ENCODE measurements around the gene SLC24A3.

DNA sequence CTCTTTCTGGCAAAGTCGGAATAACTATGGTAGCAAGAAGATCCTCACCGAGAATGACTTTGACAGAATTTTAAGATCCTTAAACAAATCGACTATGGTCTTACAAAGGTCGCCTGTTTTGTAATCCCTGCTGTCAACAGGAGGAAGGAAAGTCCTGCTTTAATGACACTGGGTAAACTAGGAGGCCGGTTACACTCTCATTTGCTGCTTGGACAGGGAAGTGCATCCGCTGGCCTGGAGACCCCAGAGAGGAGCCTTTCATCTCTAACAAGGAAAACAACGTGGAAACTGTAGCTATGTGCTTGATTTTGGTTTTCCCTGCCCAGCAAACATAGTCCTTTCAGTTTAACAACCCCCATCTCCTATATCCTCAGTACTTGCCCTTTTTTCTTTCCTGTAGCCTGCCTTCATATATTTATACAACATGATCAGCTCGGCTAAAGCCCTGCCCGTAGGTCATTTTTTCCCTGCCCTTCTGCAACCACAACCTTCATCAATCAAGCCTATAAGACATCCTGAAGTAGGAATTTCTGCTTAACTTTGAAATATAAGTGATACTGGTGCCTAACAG lies 448.5 kb downstream of the SLC24A3 start:
- TF ChIP-seq, protein P1, sequence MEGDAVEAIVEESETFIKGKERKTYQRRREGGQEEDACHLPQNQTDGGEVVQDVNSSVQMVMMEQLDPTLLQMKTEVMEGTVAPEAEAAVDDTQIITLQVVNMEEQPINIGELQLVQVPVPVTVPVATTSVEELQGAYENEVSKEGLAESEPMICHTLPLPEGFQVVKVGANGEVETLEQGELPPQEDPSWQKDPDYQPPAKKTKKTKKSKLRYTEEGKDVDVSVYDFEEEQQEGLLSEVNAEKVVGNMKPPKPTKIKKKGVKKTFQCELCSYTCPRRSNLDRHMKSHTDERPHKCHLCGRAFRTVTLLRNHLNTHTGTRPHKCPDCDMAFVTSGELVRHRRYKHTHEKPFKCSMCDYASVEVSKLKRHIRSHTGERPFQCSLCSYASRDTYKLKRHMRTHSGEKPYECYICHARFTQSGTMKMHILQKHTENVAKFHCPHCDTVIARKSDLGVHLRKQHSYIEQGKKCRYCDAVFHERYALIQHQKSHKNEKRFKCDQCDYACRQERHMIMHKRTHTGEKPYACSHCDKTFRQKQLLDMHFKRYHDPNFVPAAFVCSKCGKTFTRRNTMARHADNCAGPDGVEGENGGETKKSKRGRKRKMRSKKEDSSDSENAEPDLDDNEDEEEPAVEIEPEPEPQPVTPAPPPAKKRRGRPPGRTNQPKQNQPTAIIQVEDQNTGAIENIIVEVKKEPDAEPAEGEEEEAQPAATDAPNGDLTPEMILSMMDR (IDR thresholded peaks at IDR 0.05; ENCODE audit: low read depth, low read length) = no peak
- TF ChIP-seq, protein P2, sequence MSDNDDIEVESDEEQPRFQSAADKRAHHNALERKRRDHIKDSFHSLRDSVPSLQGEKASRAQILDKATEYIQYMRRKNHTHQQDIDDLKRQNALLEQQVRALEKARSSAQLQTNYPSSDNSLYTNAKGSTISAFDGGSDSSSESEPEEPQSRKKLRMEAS (IDR thresholded peaks at IDR 0.05; ENCODE audit: low read depth, low read length) = no peak
- TF ChIP-seq POLR2A (IDR thresholded peaks at IDR 0.05; ENCODE audit: extremely low read depth, insufficient read length) (no peak), MYC (IDR thresholded peaks at IDR 0.05; ENCODE audit: low read depth, low read length) (no peak)

Data from NB4 (cell line).